ENCODE data around the gene AGRN. TPM values are rescaled to one million over a fixed set of nuclear protein-coding genes. Genes with fewer than 3 reads are reported as not detected.
A peak's percentile ranks its signal among the peaks of the same experiment; 100 is the strongest.

AGRN gene
- total RNA-seq, 1 experiment from 2014 or later = 175 TPM

DNA sequence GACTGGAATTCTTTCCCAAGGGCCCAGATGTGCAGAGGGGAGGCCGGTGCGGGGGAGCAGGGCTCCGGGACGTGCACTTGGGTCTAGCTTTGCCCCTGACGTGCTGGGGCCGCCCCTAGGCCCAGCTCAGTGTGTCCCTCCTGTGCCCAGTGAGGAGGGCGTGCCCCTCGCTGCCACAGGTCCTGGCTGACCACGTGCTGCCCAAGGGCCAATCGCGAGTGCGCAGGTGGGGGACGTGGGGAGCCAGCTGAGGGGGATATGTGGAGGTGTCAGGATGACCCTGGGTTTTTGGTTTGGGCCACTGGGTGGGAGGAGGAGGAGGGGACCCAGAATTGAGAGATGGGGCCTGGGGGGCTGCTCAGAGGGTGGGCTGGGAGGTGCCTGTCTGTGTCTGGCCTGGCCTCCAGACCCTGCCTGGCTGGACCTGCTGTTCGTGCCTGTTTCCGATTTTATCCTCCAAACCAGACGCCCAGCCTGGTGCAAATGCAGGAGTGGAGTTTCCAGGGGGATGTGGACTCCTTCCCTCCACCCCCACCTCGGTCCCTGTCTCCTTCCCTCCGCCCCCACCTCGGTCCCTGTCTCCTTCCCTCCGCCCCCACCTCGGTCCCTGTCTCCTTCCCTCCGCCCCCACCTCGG lies 60.3 kb downstream of the AGRN start:
- no peak overlapping the region for H2BK5ac ChIP-seq (ENCODE audit: insufficient read length, low read length)
- no peak overlapping the region for H3K18ac ChIP-seq (ENCODE audit: insufficient read length, low read depth, low read length)
- H4K5ac ChIP-seq (ENCODE audit: insufficient read length, low read depth, low read length) = no peak overlapping the region
- H3K4me1 ChIP-seq (ENCODE audit: insufficient read depth, low read length) = no peaks in the 10 kb centered on the region; the same call in 1 of the 2 replicates
- no peak overlapping the region for H3K4ac ChIP-seq (ENCODE audit: low read depth, low read length)
- no peaks in the 10 kb centered on the region for H3K9me3 ChIP-seq (ENCODE audit: control insufficient read depth, low read depth, low read length)
- H3K56ac ChIP-seq (ENCODE audit: insufficient read length, low read depth, low read length) = no peak overlapping the region
- Mint-ChIP-seq H3K9me3 (no peaks in the 10 kb centered on the region), H3K27me3 (ENCODE audit: low read depth) (peaks cover 9% of the 10 kb centered on the region; the same call in 1 of the 2 replicates), H3K36me3 (ENCODE audit: insufficient read depth in 1 of 3, low read depth in 3 of 3) (peaks cover 0 to 7% (median 0%) of the 10 kb centered on the region in 3 experiments; a peak in 5 of 7 replicates), H3K4me1 (no peaks in the 10 kb centered on the region), H3K27ac (no peak overlapping the region), H3K4me3 (peak overlapping the region; percentile 49 to 73)
- peak; percentile 90 for DNase-seq
- H4K20me1 ChIP-seq (ENCODE audit: control insufficient read depth, insufficient read depth, insufficient read length) = no peaks in the 10 kb centered on the region
- no peaks in the 10 kb centered on the region for H3K79me1 ChIP-seq (ENCODE audit: insufficient read depth, low read depth, low read length, poor library complexity, severe bottlenecking)
- WGBS (ENCODE audit: extremely low coverage, insufficient read length, low lambda C conversion rate) = no CpG with 5 or more reads among the region's 23 CpGs
- H2BK12ac ChIP-seq (ENCODE audit: insufficient read length, low read depth, low read length) = no peak overlapping the region
- H3T11ph ChIP-seq (ENCODE audit: low read length) = no peak overlapping the region
- TF ChIP-seq, protein P1, sequence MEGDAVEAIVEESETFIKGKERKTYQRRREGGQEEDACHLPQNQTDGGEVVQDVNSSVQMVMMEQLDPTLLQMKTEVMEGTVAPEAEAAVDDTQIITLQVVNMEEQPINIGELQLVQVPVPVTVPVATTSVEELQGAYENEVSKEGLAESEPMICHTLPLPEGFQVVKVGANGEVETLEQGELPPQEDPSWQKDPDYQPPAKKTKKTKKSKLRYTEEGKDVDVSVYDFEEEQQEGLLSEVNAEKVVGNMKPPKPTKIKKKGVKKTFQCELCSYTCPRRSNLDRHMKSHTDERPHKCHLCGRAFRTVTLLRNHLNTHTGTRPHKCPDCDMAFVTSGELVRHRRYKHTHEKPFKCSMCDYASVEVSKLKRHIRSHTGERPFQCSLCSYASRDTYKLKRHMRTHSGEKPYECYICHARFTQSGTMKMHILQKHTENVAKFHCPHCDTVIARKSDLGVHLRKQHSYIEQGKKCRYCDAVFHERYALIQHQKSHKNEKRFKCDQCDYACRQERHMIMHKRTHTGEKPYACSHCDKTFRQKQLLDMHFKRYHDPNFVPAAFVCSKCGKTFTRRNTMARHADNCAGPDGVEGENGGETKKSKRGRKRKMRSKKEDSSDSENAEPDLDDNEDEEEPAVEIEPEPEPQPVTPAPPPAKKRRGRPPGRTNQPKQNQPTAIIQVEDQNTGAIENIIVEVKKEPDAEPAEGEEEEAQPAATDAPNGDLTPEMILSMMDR (conservative IDR thresholded peaks at IDR 0.05) = no peak
- no peaks in the 10 kb centered on the region for H3K79me2 ChIP-seq (ENCODE audit: insufficient read depth, low read length)
- no peak overlapping the region for H4K8ac ChIP-seq (replicated peaks; ENCODE audit: insufficient read length, low read depth, low read length)
- no peak overlapping the region for H2AFZ ChIP-seq (ENCODE audit: low read length)
- H2BK120ac ChIP-seq (ENCODE audit: low read depth, low read length, poor library complexity, severe bottlenecking) = no peak overlapping the region
- H3K23ac ChIP-seq (ENCODE audit: insufficient read length, low read depth, low read length) = no peak overlapping the region
- H3K4me2 ChIP-seq (ENCODE audit: insufficient read depth, insufficient read length, low read length) = peak overlapping the region; percentile 38
- H3K27me3 ChIP-seq (ENCODE audit: insufficient read depth, low read length) = no peaks in the 10 kb centered on the region
- H3K27ac ChIP-seq (ENCODE audit: insufficient read length, low read depth, low read length) = no peak overlapping the region
- H2BK20ac ChIP-seq (ENCODE audit: low read depth, low read length, poor library complexity, severe bottlenecking) = no peak overlapping the region
- peaks cover 6% of the 10 kb centered on the region for H3K23me2 ChIP-seq (ENCODE audit: insufficient read length, low read depth, low read length, poor library complexity, severe bottlenecking)
- H3K9ac ChIP-seq (ENCODE audit: extremely low read depth, insufficient read length, low read length) = no peak overlapping the region
- no peak overlapping the region for H2AK5ac ChIP-seq (ENCODE audit: insufficient read length, low read length)
- H2BK15ac ChIP-seq (ENCODE audit: low read depth, low read length) = no peak overlapping the region
- no peak overlapping the region for H3K14ac ChIP-seq (ENCODE audit: insufficient read depth, low read length)
- no peak overlapping the region for H4K91ac ChIP-seq (ENCODE audit: insufficient read length, low read depth, low read length)

Measured in H9 (cell line).